ENCODE measurements around the gene VTCN1. TPM values are rescaled to one million over a fixed set of nuclear protein-coding genes. Genes with fewer than 3 reads are reported as not detected.

The VTCN1 gene
- total and polyA plus RNA-seq, 2 of the 13 experiments (the other 11 are each of a cell fraction or from before 2014, with no cell fraction given): not detected

DNA sequence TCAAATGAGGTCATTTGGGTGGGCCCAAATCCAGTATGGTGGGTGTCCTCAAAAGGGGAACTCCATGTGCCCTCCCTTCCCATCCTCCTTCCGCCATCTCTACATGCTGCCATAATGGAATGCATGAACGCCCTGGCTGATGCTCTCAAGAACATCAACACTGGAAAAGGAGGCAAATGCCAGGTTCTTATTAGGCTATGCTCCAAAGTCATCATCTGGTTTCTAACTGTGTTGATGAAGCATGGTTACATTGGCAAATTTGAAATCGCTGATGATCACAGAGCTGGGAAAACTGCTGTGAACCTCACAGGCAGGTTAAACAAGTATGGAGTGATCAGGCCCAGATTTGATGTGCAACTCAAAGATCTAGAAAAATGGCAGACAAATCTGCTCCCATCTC is 72.6 kb downstream of the VTCN1 start:
- Histone ChIP-seq H3K9me3 (ENCODE audit: low read length) (no peaks in the 10 kb centered on the region), H3K4me3 (replicated peaks in 1 of 3; ENCODE audit: insufficient read depth in 1 of 3, low read depth in 2 of 3, low read length in 3 of 3) (no peak overlapping the region), H3K9ac (ENCODE audit: insufficient read depth, low read depth, low read length) (no peak overlapping the region), H3K27ac (ENCODE audit: extremely low read length, insufficient read depth, low read length) (no peak overlapping the region), H3K27me3 (ENCODE audit: control insufficient read depth in 1 of 2, insufficient read depth in 2 of 2, low read length in 2 of 2) (no peaks in the 10 kb centered on the region), H3K4me1 (ENCODE audit: insufficient read depth, low read length) (no peaks in the 10 kb centered on the region), H3K4me2 (ENCODE audit: low read depth, low read length) (no peak overlapping the region), H4K20me1 (ENCODE audit: insufficient read depth, low read length) (no peaks in the 10 kb centered on the region), H2AFZ (ENCODE audit: low read length) (no peak overlapping the region), H3K79me2 (ENCODE audit: insufficient read depth, low read length) (no peaks in the 10 kb centered on the region), H3K36me3 (replicated peaks in 1 of 2; ENCODE audit: control insufficient read depth in 1 of 2, insufficient read depth in 2 of 2, low read length in 2 of 2) (no peaks in the 10 kb centered on the region)
- 38% methylated on average over 3 of the region's 3 CpGs for WGBS (ENCODE audit: low lambda C conversion rate)
- DNase-seq (ENCODE audit: low spot score) (no peak), FAIRE-seq (no peak), ATAC-seq (no peak)
- in situ Hi-C loops (cut with HindIII; ENCODE audit: extremely low pct_ligation_motif_present, low pct_unique_long_range_greater_than_20kb) (loop anchor here (25.0 kb wide), 1 partner anchor 149 kb away; no protein-coding TSS in a partner anchor), intact Hi-C loops (cut with micrococcal nuclease; ENCODE audit: unreplicated experiment) (no loop called here)
- CTCF ChIA-PET (ENCODE audit: low intra/inter-chr PET ratio, low total read pairs): no interaction called here
- POLR2A ChIA-PET: no interaction called here
- TF ChIP-seq ZSCAN12 (CRISPR knock-in tag; IDR thresholded peaks at IDR 0.05) (no peak), ZFP1 (CRISPR knock-in tag; IDR thresholded peaks at IDR 0.05) (no peak), ZBTB14 (CRISPR knock-in tag; IDR thresholded peaks at IDR 0.05) (no peak), ZNF644 (CRISPR knock-in tag; IDR thresholded peaks at IDR 0.05; ENCODE audit: low read depth) (no peak), GTF2F1 (IDR thresholded peaks at IDR 0.05; ENCODE audit: low read length) (no peak), ZFX (CRISPR knock-in tag; IDR thresholded peaks at IDR 0.05; ENCODE audit: low read depth) (no peak), ZNF616 (CRISPR knock-in tag; IDR thresholded peaks at IDR 0.05; ENCODE audit: low read depth) (no peak), ISL2 (CRISPR knock-in tag; IDR thresholded peaks at IDR 0.05) (no peak), ZC3H13 (CRISPR knock-in tag; IDR thresholded peaks at IDR 0.05) (no peak), SP4 (CRISPR knock-in tag; IDR thresholded peaks at IDR 0.05) (no peak), ZNF782 (CRISPR knock-in tag; IDR thresholded peaks at IDR 0.05; ENCODE audit: borderline replicate concordance) (no peak), ZNF83 (CRISPR knock-in tag; IDR thresholded peaks at IDR 0.05; ENCODE audit: borderline replicate concordance) (no peak), TAF1 (CRISPR knock-in tag; IDR thresholded peaks at IDR 0.05) (no peak), ATF6 (CRISPR knock-in tag; conservative IDR thresholded peaks at IDR 0.05) (no peak)
- TF ChIP-seq, protein P1, sequence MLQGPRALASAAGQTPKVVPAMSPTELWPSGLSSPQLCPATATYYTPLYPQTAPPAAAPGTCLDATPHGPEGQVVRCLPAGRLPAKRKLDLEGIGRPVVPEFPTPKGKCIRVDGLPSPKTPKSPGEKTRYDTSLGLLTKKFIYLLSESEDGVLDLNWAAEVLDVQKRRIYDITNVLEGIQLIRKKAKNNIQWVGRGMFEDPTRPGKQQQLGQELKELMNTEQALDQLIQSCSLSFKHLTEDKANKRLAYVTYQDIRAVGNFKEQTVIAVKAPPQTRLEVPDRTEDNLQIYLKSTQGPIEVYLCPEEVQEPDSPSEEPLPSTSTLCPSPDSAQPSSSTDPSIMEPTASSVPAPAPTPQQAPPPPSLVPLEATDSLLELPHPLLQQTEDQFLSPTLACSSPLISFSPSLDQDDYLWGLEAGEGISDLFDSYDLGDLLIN (CRISPR knock-in tag; IDR thresholded peaks at IDR 0.05; ENCODE audit: borderline replicate concordance): no peak
- TF ChIP-seq, protein P2, sequence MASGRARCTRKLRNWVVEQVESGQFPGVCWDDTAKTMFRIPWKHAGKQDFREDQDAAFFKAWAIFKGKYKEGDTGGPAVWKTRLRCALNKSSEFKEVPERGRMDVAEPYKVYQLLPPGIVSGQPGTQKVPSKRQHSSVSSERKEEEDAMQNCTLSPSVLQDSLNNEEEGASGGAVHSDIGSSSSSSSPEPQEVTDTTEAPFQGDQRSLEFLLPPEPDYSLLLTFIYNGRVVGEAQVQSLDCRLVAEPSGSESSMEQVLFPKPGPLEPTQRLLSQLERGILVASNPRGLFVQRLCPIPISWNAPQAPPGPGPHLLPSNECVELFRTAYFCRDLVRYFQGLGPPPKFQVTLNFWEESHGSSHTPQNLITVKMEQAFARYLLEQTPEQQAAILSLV (CRISPR knock-in tag; IDR thresholded peaks at IDR 0.05; ENCODE audit: borderline replicate concordance): no peak
- TF ChIP-seq, protein P3, sequence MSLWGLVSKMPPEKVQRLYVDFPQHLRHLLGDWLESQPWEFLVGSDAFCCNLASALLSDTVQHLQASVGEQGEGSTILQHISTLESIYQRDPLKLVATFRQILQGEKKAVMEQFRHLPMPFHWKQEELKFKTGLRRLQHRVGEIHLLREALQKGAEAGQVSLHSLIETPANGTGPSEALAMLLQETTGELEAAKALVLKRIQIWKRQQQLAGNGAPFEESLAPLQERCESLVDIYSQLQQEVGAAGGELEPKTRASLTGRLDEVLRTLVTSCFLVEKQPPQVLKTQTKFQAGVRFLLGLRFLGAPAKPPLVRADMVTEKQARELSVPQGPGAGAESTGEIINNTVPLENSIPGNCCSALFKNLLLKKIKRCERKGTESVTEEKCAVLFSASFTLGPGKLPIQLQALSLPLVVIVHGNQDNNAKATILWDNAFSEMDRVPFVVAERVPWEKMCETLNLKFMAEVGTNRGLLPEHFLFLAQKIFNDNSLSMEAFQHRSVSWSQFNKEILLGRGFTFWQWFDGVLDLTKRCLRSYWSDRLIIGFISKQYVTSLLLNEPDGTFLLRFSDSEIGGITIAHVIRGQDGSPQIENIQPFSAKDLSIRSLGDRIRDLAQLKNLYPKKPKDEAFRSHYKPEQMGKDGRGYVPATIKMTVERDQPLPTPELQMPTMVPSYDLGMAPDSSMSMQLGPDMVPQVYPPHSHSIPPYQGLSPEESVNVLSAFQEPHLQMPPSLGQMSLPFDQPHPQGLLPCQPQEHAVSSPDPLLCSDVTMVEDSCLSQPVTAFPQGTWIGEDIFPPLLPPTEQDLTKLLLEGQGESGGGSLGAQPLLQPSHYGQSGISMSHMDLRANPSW (CRISPR knock-in tag; IDR thresholded peaks at IDR 0.05; ENCODE audit: borderline replicate concordance): no peak
- no TSS peak for BruUV-seq (replicated peaks)

All from HepG2 (cell line).